Keratinocyte (primary cell): Measurements from ENCODE around the gene RAB3GAP2. TPM values are rescaled to one million over a fixed set of nuclear protein-coding genes. Genes with fewer than 3 reads are reported as not detected.

Experiments used
- DNase-seq: peaks from one replicate; pipeline ENCODE4 v3.0.0-alpha.2; 2011; ENCODE audit warnings: low read depth, missing footprints, low spot score
- FAIRE-seq: peaks from 2 replicates; lab custom pipeline; 2011; peaks lifted over from hg19 to GRCh38; lab: Jason Lieb, UNC
- H2AFZ ChIP-seq: 2 replicates; pipeline ENCODE4 v1.6.0; 2012; ENCODE audit warnings: low read length, control low read depth, inconsistent platforms; ENCODE audit not compliant: control insufficient read depth
- H3K27ac ChIP-seq: 2 replicates; pipeline ENCODE4 v1.5.1; 2011; ENCODE audit warnings: low read length; ENCODE audit not compliant: control insufficient read depth, insufficient read depth
- H3K27me3 ChIP-seq: 3 replicates; pipeline ENCODE4 v1.6.0; 2011; ENCODE audit warnings: low read length; ENCODE audit not compliant: control insufficient read depth, insufficient read depth; ENCODE audit errors: extremely low read depth
- H3K36me3 ChIP-seq, 2 experiments: 2 replicates in 1 of 2; 3 replicates in 1 of 2; pipeline ENCODE4 v1.5.1; 2011; ENCODE audit warnings: low read length in 2 of 2, mild to moderate bottlenecking in 1 of 2; ENCODE audit not compliant: control insufficient read depth in 2 of 2, insufficient read depth in 2 of 2; ENCODE audit errors: extremely low read depth in 1 of 2
- H3K4me1 ChIP-seq: 3 replicates; pipeline ENCODE4 v1.5.1; 2011; ENCODE audit warnings: low read length; ENCODE audit not compliant: control insufficient read depth, insufficient read depth; ENCODE audit errors: extremely low read depth
- H3K4me2 ChIP-seq: 3 replicates; pipeline ENCODE4 v1.6.0; 2011; ENCODE audit warnings: low read depth, low read length; ENCODE audit not compliant: control insufficient read depth, insufficient read depth; ENCODE audit errors: extremely low read depth
- H3K4me3 ChIP-seq, 3 experiments: fragments of 200-600 bp in 1 of 3; sonication (generic) in 1 of 3; 2 replicates in 2 of 3; 3 replicates in 1 of 3; pipeline ENCODE4 v1.5.1; 2011 to 2016; ENCODE audit warnings: low read length in 3 of 3, mild to moderate bottlenecking in 3 of 3, control low read depth in 2 of 3, inconsistent platforms in 1 of 3, low read depth in 1 of 3, mixed read lengths in 1 of 3, mixed run types in 1 of 3, moderate library complexity in 1 of 3; ENCODE audit not compliant: control insufficient read depth in 2 of 3, insufficient read depth in 2 of 3; ENCODE audit errors: extremely low read depth in 1 of 3
- H3K79me2 ChIP-seq: 2 replicates; pipeline ENCODE4 v1.6.0; 2012; ENCODE audit warnings: low read length; ENCODE audit not compliant: control insufficient read depth, insufficient read depth
- H3K9ac ChIP-seq: 3 replicates; pipeline ENCODE4 v1.6.0; 2011; ENCODE audit warnings: low read length; ENCODE audit not compliant: control insufficient read depth, insufficient read depth; ENCODE audit errors: extremely low read depth
- H3K9me1 ChIP-seq: 3 replicates; pipeline ENCODE4 v1.6.0; 2011; ENCODE audit warnings: low read length; ENCODE audit not compliant: control insufficient read depth, insufficient read depth; ENCODE audit errors: extremely low read depth
- H3K9me3 ChIP-seq: 2 replicates; pipeline ENCODE4 v1.5.1; 2012; ENCODE audit warnings: low read depth, low read length; ENCODE audit not compliant: control insufficient read depth
- H4K20me1 ChIP-seq: 3 replicates; pipeline ENCODE4 v1.6.0; 2011; ENCODE audit warnings: low read length; ENCODE audit not compliant: control insufficient read depth, insufficient read depth; ENCODE audit errors: extremely low read depth
- CTCF ChIP-seq, 3 experiments: IDR thresholded peaks in 1 of 3; conservative IDR thresholded peaks in 1 of 3; optimal IDR thresholded peaks in 1 of 3; 2 replicates in 2 of 3; 3 replicates in 1 of 3; pipeline versions ENCODE3 to v1.5.1; 2011; ENCODE audit warnings: low read length in 3 of 3, mild to moderate bottlenecking in 3 of 3, moderate library complexity in 2 of 3, control low read depth in 1 of 3, inconsistent platforms in 1 of 3; ENCODE audit not compliant: insufficient read depth in 2 of 3; ENCODE audit errors: extremely low read depth in 1 of 3
- EZH2 ChIP-seq: IDR thresholded peaks from one replicate; pipeline ENCODE4 v1.6.1; 2012; ENCODE audit warnings: inconsistent platforms, mild to moderate bottlenecking, low read length, moderate library complexity
- dilution Hi-C: fragments of 300-500 bp; cut with MboI; formaldehyde crosslinking; loops from one replicate; pipeline ENCODE4 v1.7.0; 2020; ENCODE audit warnings: low sequenced_read_pairs; ENCODE audit not compliant: extremely low pct_ligation_motif_present
- polyA plus RNA-seq, 5 experiments: library from polyadenylated mRNA; depleted of rRNA in 3 of 5; stranded (reverse) in 3 of 5; stranded (forward) in 1 of 5; unstranded in 1 of 5; fragments of >200 nt; gene quantifications; 1 replicate in 1 of 5; 2 replicates in 3 of 5; 3 replicates in 1 of 5; pipeline versions ENCODE4 v1.2.1 to v1.2.3, GENCODE V29; 2011 to 2012; ENCODE audit warnings: missing spikeins in 2 of 5, low read depth in 1 of 5, low replicate concordance in 1 of 5

Gene RAB3GAP2
- polyA plus RNA-seq, 1 donor (not counting 4 experiments of a cell fraction or from before 2014, with no cell fraction given), result 44.4 TPM

DNA sequence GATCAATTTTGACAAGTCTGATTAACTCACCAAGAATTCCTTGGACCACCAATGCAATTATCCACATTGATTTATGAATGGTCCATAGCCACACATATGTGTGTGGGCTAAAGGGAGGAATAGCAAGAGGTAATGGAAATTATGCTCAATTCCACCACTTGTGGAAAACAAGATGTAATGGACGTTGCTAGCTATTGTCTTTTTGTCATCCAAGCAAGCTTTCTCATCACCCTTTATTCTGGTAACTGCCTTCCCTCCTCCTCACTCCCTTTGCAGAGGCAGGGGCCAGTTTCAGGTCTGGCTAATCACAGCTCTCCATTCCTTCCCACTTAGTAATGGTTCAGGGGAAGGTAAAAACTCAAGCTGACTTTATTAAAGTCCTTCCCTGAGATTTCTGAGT lies 24.7 kb upstream of the RAB3GAP2 start:
- no peaks in the 10 kb centered on the region for H3K9me1 ChIP-seq
- H3K4me3 ChIP-seq, result no peak overlapping the region
- H3K4me2 ChIP-seq, result no peak overlapping the region
- no peaks in the 10 kb centered on the region for H3K27me3 ChIP-seq
- dilution Hi-C loops, result no loop called here
- TF ChIP-seq EZH2, result no peak
- no peak for TF ChIP-seq CTCF (optimal IDR thresholded peaks at IDR 0.05 in 1 of 3, IDR thresholded peaks at IDR 0.05 in 1 of 3, conservative IDR thresholded peaks at IDR 0.05 in 1 of 3; ENCODE audit: extremely low read depth in 1 of 3, insufficient read depth in 2 of 3, low read length in 3 of 3)
- FAIRE-seq, result no peak
- H3K9me3 ChIP-seq, result no peaks in the 10 kb centered on the region
- no peak overlapping the region for H2AFZ ChIP-seq
- H3K9ac ChIP-seq, result no peak overlapping the region
- no peaks in the 10 kb centered on the region for H3K36me3 ChIP-seq
- peaks cover 5% of the 10 kb centered on the region for H3K4me1 ChIP-seq
- no peak for DNase-seq
- no peaks in the 10 kb centered on the region for H3K79me2 ChIP-seq
- H3K27ac ChIP-seq, result no peak overlapping the region
- no peaks in the 10 kb centered on the region for H4K20me1 ChIP-seq

DNA sequence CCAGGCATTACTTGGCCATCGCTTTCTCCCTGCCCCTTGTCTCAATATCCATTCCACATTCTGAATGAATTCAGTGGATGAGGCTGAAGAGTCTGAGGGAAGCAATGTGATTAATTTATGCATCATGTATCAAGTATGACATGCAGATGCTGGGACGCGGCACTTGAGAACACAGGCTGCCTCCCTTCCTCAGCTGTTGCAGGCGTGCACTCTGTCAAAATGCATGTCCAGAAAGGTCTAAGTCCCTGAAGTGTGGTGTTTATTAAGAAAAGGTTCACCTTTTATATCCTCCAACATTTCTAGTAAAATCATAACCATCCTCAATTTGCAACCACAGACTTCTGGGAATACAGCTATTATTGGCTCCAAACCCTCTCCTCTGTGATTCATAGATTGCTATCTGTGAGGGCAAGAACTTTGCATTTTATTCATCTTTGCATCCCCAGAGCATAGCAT lies 22.6 kb upstream of the RAB3GAP2 start:
- no peak overlapping the region for H3K4me3 ChIP-seq
- DNase-seq (no peak), FAIRE-seq (no peak)
- H3K27me3 ChIP-seq, result no peaks in the 10 kb centered on the region
- no peak overlapping the region for H2AFZ ChIP-seq
- no peaks in the 10 kb centered on the region for H3K9me1 ChIP-seq
- H3K27ac ChIP-seq, result no peak overlapping the region
- H3K9ac ChIP-seq, result no peak overlapping the region
- no peaks in the 10 kb centered on the region for H3K36me3 ChIP-seq
- no peaks in the 10 kb centered on the region for H3K79me2 ChIP-seq
- no peak overlapping the region for H3K4me2 ChIP-seq
- H3K4me1 ChIP-seq, result no peaks in the 10 kb centered on the region
- no peaks in the 10 kb centered on the region for H4K20me1 ChIP-seq
- TF ChIP-seq CTCF (optimal IDR thresholded peaks at IDR 0.05 in 1 of 3, IDR thresholded peaks at IDR 0.05 in 1 of 3, conservative IDR thresholded peaks at IDR 0.05 in 1 of 3; ENCODE audit: extremely low read depth in 1 of 3, insufficient read depth in 2 of 3, low read length in 3 of 3) (no peak), EZH2 (no peak)
- dilution Hi-C loops, result no loop called here
- H3K9me3 ChIP-seq, result no peaks in the 10 kb centered on the region
